ENCODE results near the gene FAM110A.
"Not testable (repeated sequence)": the region's sequence is repeated elsewhere in the genome, so short reads cannot be mapped to it uniquely, and the experiment has no call there.

FAM110A gene

DNA sequence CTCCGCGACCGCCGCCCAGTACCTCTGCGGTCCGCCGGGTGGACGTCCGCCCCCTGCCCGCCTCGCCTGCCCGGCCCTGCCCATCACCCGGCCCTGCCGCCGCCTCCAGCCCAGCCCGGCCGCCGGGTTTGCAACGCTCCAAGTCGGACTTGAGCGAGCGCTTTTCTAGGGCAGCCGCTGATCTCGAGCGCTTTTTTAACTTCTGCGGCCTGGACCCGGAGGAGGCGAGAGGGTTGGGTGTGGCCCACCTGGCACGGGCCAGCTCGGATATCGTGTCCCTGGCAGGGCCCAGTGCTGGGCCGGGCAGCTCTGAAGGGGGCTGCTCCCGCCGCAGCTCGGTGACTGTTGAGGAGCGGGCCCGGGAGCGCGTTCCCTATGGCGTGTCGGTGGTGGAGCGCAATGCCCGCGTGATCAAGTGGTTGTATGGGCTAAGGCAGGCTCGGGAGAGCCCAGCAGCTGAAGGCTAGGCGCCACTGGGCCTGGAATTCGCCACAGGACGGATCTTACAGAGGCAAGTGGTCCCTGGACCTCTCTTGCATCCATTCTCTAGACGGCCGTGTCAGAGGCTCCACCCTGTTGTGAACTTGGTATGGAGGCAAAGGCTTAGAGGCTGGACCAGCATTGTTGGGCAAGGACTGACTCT lies 11.8 kb downstream of the FAM110A start:
- DNase-seq, result no peak

DNA sequence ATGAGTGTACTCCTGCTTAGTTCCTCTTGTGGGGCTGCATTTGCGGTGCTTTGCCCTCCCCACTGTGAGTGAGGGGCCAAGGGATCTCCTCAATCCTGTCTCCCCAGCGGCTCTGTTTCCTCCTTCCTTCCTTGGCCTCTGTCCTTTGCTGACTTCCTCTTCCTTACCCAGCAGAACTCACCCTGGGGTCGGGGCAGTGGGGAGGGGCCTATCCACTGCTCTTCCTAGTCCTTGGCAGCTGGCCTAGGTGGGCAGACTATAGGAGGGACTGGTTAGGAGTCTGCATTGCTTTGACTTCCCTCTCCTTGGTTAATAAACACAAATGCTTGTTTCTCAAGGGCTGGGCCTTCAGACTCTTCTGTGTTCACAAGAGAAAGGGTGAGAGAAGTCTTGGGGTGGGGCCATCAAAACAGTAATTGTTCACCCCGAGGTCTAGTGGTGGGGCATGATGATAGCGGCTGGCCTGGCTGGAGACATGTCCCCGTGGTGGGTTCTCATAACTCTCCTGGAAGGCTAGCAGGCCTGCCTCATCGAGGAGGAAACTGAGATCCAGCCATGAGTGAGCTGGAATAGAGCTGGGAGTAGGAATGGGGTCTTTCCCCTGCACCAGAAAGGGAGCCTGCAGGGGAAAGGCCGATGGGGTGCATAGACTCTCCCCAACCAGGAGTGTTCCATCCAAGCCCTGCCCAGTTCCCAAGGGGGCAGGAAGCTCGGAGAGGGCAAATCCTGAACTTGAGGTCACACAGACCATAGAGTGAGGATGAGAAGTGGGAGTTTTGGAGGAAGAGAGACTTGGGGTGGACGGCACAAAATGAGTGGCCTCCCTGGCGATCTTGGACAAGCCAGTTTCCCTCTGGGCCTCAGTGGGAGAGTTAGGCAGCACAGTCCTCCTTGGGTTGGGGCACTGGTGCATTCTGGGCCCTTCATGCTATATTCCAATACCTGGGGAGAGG lies 12.7 kb downstream of the FAM110A start:
- no peak for DNase-seq

DNA sequence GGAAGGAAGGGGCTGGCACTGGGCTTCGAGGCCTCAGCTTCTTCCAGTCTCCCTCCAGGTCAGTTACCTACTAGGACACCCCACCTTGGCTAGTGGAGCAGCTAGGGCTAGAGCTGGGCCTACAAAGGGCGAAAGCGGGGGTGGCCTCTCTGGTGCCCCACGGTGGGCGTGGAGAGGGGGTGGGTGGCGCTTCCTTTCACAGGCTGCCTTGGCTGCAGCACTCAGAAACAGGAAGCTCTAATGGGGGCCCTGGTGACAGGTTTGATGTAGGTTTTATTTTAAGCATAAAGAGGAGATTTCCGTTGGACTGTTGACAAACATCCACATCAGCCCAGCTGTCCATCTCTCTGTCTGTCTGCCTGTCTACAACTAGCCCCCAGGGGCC lies 13.4 kb downstream of the FAM110A start:
- no peak for DNase-seq

DNA sequence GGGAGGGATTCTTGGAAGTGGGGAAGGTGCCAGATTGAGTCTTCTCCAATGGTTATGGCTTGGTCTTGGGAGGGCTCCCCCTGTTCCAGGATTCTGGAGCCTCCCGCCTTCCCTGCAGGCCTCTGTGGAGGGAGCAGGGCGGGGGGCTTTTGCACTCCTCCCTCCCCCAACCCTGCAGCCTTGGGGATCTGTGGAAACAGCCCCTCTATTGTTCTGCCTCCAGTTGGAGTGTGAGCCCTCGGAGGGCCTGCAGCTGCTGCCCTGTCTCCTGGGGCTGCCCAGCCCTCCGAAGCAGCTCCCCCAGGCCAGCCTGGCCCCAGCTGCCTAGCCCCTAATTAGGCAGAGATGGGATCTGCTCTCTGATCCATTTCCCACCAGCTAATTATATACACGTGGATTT lies 14.7 kb downstream of the FAM110A start:
- DNase-seq, result no peak

DNA sequence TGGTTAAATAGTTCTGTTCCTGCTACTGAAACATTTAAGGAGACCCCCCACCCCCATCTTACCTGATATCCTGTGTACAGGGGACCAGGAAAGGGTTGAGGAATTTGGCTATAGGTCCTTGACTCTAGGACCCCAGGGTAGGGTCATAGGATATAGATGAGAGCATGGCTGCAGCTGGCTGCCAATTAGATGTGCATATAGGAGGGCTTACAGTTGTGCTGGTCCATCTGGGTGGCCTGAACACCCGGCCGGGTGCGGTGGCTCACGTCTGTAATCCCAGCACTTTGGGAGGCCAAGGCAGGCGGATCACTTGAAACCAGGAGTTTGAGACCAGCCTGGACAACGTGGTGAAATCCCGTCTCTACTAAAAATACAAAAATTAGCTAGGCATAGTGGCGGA lies 15.2 kb downstream of the FAM110A start:
- not testable (repeated sequence) for DNase-seq

DNA sequence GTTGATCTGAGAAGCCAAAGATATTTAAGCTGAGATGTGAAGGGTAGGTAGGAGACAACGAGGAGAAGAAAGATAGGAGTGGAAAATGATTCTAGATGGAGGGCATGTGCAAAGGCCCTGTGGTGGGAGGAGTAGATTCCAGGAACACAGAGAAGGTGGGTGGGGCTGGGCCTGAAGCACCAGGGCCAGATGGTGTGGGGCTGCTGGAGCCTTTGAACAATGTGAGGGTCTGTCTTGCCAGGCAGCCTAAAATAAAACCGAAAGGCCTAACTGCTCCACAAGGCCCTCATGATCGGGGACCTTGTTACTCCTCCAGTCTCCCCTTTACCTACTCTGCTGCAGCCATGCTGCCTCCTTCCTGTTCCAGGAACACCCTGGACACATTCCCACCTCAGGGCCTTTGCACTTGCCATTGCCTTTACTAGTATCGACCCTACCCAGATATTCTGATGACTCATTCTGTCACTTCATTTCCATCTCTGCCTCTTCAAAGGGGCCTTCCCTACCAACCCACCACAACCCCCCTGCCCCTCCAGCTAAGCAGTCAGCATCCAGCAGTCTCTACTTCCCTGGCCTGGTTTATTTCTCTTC lies 20.0 kb downstream of the FAM110A start:
- DNase-seq, result no peak

DNA sequence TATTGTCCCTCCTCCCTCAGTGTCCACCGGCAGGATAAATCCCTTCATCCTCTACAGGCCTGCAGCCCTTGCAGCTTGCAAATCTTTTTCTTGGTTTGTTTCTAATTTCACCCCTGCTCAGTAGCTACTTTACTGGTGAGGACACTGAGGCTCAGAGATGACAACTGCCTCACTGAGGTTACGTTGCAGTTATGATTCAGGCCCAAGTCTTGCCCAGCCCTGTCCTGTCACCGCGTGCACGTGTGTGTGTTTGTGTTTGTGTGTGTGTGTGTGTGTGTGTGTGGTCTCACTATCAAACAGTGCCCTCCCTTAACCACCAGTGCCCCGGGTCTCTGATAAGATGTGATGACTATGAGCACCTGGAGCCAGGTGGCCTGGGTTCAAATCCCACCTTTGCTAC lies 21.1 kb downstream of the FAM110A start:
- no peak for DNase-seq

DNA sequence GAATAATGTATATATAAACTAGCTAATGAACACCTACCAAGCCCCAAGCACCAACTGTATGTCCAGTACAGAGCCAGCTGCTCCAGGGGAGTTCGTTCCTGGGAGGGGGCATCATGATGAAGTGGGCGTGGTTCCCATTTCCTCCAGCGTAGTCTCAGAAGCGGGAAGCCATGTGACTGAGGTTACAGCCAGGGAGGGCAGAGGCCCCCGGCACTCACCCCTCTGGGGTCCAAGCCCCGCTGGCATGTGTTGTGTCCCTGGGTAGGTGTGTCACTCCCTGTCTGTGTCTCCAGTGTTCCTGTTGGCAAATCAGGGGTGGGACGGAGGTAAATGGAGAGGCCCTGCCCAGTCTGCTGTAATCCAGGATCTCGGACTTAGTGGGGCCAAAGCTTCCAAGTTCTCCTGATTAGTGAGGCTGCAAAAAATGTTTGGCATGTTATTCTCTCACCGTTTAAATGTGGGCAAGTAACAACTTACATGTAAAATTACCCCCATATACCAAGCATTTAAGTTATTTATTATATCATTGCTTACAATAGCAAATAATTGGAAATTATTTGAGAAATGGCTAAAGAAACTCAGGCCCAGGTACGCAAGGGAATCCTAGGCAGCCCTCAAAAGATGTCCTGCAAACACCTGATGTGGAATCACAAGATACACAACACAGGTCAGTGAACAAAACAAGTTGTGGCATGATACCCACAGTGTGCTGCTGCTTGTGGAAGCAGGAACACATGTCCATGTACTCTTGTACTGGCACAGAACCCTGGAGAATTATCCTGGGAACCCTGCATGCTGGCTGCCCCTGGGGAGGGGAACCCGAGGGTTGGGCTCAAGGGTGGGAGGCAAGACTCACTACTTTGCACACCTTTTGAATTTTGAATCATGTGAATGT lies 22.2 kb downstream of the FAM110A start:
- no peak for DNase-seq

DNA sequence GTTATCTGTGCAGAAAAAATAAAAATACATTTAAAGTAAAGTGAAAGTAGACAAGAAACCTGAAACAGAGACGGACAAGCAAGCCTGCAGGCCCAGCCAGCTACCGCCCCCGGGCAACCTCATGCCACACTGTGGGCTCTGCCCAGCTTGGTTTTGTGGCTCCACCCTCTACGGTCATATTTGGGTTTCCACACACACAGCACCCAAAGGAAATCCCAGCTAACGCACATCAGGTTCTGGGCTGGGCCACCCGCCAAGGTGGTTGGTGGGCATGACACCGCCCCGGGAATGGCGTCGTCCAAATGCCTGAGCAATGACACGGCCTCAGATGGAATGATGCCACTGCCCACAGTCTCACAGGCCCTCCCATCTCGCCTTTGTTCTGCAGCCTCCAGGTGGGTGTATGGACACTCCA lies 22.9 kb downstream of the FAM110A start:
- no peak for DNase-seq

DNA sequence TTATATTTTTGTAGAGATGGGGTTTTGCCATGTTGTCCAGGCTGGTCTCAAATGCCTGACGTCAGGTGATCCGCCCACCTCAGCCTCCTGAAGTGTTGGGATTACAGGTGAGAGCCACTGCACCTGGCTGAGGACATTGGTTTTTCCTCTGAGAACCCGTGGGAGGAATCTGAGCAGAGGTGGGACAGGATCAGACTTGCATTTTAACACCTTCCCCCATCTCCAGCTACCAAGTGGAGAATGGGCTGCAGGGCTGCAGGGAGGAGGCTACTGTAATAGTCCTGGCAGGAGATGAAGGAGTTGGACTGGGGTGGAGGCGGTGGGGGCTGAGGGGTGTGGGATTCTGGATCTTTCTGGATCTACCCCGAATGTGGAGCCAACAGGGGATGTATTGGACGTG lies 24.5 kb downstream of the FAM110A start:
- DNase-seq, result no peak

DNA sequence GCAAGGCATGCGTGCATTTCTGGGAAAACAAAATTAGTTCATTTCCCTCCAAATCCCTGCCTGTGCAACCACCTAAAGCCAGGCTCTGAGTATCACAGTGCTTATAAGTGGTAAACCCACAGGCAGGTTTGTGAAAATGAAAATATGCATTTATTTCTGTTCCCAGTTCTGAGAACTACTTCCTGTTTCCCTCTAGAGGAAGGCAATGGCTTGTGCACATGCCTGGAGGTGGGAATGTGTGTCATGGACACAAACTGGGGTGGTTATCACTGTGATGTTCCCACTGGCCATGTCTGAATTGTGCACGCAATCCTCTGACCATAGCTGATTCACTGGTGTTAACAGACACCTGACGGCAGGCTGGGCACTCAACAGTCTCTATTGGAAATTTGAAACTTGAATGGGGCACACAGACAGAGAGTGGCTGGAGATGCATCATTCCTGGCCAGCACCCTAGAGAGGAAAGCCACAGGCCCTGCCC lies 26.3 kb downstream of the FAM110A start:
- no peak for DNase-seq

DNA sequence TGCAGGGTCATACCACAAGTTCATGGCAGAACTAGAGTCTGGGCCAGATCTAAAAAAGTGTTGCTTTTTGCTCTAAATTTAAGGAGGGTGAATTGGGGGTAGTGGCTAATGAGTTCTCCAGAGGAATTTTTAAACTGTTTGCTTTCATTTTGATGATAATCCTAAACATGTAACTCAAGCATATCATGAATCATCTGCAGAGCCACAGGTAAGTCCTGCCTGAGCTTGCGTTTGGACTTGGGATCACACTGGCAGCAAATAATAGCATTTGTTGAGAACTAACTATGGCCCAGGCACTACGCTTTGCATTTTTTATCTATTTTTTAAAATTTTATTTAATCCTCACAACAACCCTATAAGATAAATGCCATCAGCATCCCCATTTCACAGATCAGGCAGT lies 27.4 kb downstream of the FAM110A start:
- DNase-seq, result no peak

DNA sequence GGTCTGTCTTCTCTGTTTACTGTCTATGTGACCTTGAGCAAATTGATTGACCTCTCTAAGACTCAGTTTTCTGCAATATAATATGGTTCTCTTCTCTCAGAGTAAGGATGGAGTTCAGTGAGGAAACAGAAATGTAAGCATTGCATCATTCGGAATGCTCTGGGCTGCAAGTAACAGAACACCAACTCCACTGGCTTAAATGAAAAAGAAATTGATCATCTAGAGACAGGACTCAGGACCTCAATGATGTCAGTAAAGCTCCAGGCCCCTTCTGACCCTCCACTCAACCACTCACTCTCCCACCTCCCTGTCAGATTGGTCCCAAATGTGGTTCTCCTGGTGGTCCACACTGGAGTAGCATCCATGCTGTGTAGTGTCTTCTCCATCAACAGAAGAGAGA lies 31.9 kb downstream of the FAM110A start:
- DNase-seq, result no peak

DNA sequence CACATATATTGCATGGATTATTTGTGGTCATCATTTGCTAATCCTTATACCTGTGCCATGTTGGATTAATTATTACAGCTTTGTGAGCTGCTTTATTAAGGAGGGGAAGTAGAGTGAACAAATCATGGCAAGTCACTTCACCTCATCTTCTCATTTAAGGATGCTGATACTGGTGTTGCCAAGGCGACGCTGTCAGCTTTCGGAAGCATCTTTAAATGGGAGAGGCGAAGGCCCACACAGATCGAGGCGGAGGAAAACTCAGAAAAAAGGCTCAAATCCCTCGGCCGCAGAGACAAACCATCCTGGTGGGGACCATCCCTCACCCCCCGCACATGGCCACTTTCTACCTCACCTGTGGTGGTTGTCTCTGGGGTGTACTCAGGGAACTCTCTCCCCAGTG lies 34.8 kb downstream of the FAM110A start:
- DNase-seq, result no peak

DNA sequence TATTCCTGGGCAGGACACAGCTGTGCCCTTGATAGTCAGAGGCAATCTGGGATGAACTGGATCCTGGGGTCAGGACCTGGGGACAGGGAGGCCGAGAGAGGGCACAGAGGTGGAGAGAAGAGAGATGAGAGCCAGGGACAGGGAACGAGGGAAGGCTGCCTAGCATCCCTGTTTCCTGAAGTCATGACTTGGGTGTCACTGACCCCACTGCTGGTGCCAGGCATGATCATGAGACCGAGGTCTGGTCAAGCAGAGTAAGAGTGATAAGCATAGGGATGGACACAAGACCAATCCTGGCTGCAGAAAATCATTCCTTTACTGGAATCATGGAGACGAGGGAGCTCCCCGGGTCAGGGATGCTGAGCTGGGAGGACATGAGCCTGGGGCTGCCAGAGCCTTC lies 36.1 kb downstream of the FAM110A start:
- no peak for DNase-seq

DNA sequence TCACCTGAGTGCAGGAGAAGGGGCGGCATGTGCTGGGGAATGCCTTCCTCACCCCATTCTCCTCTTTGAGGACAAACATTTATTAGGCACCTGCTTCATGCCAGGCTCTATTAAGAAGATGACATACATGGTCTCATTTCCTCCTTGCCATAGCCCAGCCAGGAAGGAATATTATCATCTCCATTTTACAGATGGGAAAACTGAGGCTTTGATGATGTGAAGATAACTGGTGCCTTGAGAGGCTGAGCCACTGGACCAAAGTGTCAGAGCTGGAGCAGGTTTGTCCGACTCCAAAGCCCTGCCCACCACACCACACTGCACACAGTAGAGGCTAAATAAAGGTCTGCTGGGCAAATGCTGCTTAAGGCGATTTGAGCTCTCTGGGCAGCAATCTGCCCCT lies 37.2 kb downstream of the FAM110A start:
- no peak for DNase-seq

DNA sequence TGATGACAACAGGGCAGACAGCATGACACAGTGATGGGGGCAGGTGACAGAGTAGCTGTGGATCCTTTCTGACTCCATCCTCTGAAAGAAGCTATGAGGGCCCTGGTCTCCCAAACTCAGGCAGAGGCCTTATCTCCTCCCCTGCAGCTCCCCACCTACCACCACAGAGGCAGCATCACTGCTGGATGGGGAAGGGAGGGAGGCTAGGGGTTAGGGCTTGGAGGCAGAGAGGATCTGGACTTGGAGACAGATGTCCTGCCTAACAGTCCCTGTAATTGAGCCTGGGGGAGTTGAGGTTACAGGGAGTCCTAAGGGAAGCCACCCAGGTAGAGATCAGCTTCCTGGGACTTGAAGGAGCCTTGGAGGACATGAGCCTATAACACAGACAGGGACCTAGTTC lies 37.9 kb downstream of the FAM110A start:
- no peak for DNase-seq

DNA sequence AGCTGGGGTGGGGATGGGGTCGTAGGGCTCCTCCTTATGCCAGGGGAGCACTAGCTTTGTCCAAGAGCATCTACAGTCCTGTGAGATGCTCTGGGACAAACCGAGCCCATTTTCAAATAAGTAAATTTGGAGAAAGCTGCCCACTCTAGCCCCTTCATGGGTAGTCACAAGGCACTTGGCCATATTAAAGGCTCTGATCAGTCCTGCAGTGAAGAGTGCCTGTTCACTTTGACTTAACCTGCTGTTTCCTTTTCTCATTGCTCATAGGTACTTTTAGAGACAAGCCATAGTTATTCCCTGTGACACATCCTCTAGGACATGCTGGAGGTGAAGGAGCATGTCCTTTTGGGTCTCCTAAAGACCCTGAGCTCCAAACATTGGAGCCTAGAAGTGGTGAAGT lies 38.4 kb downstream of the FAM110A start:
- no peak for DNase-seq

DNA sequence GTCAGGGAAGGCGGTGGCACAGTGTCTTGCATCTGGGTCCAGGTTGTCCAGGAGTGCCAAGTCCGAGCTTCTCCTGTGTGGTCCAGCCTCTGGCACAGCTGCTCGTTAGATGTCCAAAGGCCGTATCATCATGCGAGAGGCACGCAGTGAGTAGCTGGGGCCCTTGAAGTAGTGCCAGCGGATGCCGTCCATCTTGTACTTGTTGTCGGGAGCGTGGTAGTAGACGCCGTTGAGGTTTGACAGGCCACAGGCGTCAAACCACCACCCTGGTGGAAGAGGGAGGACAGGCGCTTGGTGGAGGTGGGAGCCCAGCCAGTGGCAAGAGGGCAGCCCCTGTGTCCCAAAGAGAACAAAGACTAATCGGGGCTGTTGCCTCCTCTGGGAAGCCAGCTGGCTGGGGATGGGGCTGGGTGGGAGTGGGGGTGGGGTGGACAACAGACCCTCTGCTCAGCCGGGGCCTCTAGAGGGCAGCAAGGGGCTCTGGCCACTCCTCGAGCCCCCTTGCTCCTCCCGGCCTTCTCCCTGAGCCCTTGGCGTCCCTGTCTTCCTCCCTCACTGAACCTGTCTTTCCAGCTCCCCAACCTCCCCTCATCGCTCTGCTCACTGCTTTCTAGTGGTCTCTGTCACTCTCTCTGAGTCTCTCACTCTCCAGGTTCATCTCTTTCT lies 39.5 kb downstream of the FAM110A start:
- no peak for DNase-seq

DNA sequence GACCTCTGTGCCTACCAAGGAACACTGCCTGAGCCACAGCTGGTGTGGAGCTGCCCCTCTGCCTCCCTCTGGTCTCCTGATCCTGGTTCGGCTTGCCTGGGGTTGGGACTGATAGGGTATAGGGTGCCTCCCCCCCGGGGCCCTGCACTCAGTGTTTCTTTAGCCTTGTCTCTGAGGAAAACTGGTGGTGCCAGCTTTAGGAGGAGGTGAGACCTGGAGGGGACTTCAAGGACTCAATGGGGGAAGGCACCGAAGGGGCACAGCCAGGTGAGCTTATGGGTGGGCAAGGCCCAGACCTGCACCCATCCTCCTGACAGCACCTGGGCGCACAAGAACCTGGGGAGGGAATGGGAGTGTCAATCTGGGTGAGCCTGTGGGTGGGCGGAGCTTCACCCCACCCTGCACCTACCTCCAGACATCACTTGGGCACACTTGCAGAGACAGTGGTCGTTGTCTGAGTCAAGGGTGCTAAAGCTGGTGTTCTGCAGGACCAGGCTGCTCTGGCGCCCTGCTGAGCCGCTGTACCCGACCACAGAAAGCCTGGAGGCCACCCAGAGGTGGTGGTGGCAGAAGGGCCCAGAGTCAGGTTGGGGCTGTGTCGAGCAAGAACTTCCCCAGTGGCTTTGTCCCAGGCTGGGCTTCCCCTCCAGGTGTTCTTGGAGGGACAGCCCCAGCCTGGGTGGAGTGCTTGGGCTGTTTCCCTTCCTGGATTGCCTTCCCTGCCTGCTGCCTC lies 40.5 kb downstream of the FAM110A start:
- DNase-seq, result no peak

DNA sequence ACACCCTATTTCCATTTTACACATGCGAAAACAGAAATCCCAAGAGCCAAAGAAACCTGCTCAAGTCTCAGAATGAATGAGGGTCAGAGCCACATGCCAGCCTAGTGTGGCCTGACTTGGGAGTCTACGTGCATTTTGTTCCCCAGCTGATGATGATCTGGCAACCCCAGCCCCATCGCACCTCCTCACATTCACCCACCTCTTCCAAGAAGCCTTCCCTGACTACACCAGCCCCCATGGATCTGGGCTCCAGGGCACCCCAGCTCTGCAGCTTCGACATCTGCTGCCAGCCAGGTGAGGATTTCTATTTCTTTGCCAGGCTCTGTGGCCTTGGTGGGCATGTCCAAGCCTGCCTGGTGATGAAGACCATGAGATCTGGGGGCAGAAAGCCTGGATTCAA lies 41.6 kb downstream of the FAM110A start:
- DNase-seq, result peak; percentile 43

DNA sequence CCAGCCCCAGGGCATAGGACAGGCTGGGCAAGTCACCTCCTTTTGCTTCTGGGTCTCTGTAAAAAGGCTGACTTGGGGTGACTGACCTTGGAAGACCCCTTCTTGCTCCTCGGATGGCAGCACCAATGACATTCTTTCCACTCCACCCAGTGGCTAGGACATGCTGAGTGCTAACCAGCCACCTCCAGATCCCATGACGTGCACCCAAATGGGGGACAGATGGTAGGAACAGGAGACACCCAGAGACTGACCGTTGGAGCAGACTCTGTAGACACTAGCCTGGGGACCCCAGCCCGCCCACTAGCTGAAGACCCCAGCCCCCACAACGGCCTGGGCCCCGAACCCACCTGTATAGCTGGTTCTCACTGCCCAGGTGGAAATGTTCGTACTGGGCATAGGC lies 44.3 kb downstream of the FAM110A start:
- no peak for DNase-seq

Measured in DMS 273 treated with DMSO at 0.1 percent for 48 hours (cell line).